ENCODE measurements around the gene LRMDA. TPM values are rescaled to one million over a fixed set of nuclear protein-coding genes. Genes with fewer than 3 reads are reported as not detected.
"Not testable (repeated sequence)": the region's sequence is repeated elsewhere in the genome, so short reads cannot be mapped to it uniquely, and the experiment has no call there.

LRMDA gene
- total RNA-seq, 3 donors from 2014 or later (not counting 1 experiment from before 2014, with no cell fraction given): 1.4 to 2.4 (median 2.1) TPM

DNA sequence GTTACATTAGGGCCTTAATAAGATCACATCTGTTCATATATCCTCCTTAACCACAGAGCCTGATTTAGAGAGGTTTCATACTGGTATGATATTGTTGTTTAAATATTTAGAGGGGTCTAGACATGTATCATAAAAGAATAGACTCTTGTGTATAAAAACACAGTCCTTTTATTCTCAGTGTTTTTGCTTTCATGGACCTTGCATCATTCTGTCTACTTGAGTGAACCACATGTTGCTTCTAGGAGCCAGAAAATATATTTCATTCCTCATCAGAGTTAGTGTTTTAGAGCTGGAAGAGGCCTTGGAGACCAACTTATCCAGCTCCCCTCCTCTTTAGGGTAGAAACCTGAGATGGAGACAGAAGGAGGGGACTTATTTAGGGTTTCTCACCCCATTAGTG, 312.8 kb downstream of the LRMDA start:
- intact Hi-C loops (cut with micrococcal nuclease): no loop called here
- no peak overlapping the region for H3K27ac Mint-ChIP-seq
- peaks cover 6 to 10% of the 10 kb centered on the region in 2 donors for H3K27me3 Mint-ChIP-seq (ENCODE audit: low read depth in 2 of 2)
- no peaks in the 10 kb centered on the region for H3K27me3 ChIP-seq (ENCODE audit: control insufficient read depth, insufficient read depth, low read length)
- H3K9me3 Mint-ChIP-seq: no peaks in the 10 kb centered on the region
- no peak overlapping the region for H3K4me3 ChIP-seq (ENCODE audit: low read length)
- H3K4me1 ChIP-seq (ENCODE audit: control insufficient read depth, insufficient read depth, low read length): no peaks in the 10 kb centered on the region
- H3K4me3 Mint-ChIP-seq: no peak overlapping the region
- ATAC-seq (no peak), DNase-seq (no peak)
- TF ChIP-seq, protein P1, sequence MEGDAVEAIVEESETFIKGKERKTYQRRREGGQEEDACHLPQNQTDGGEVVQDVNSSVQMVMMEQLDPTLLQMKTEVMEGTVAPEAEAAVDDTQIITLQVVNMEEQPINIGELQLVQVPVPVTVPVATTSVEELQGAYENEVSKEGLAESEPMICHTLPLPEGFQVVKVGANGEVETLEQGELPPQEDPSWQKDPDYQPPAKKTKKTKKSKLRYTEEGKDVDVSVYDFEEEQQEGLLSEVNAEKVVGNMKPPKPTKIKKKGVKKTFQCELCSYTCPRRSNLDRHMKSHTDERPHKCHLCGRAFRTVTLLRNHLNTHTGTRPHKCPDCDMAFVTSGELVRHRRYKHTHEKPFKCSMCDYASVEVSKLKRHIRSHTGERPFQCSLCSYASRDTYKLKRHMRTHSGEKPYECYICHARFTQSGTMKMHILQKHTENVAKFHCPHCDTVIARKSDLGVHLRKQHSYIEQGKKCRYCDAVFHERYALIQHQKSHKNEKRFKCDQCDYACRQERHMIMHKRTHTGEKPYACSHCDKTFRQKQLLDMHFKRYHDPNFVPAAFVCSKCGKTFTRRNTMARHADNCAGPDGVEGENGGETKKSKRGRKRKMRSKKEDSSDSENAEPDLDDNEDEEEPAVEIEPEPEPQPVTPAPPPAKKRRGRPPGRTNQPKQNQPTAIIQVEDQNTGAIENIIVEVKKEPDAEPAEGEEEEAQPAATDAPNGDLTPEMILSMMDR (IDR thresholded peaks at IDR 0.05): no peak
- H3K9me3 ChIP-seq (ENCODE audit: control insufficient read depth, insufficient read depth, low read length): no peaks in the 10 kb centered on the region
- no peaks in the 10 kb centered on the region for H3K36me3 ChIP-seq (ENCODE audit: control insufficient read depth, insufficient read depth, low read length)
- H3K27ac ChIP-seq (ENCODE audit: low read length): no peak overlapping the region
- H3K36me3 Mint-ChIP-seq: no peaks in the 10 kb centered on the region
- H3K4me1 Mint-ChIP-seq: no peaks in the 10 kb centered on the region

DNA sequence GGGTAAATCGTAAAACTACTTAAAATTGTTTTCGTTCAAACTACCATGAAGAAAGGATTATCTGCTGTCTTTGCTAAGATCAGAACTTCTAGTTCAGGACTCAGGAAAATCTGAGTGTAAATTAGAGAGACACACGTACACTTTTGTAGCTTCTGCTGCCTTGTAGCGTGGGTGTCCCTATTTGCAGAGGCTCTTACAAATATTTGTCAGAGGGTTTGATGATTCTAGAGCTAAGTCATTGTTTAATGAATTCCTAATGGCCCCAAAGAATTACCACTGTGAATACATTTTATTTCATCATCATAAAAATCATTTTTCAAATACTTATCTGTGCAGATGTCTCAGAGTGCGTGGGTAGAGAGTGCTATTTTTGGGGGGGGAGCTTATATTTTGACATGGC, 314.9 kb downstream of the LRMDA start:
- DNase-seq: no peak
- H3K27me3 Mint-ChIP-seq (ENCODE audit: low read depth in 2 of 2): peaks cover 6 to 10% of the 10 kb centered on the region in 2 donors
- no peaks in the 10 kb centered on the region for H3K27me3 ChIP-seq (ENCODE audit: control insufficient read depth, insufficient read depth, low read length)
- no peaks in the 10 kb centered on the region for H3K36me3 Mint-ChIP-seq
- H3K36me3 ChIP-seq (ENCODE audit: control insufficient read depth, insufficient read depth, low read length): no peaks in the 10 kb centered on the region
- H3K4me3 Mint-ChIP-seq: no peak overlapping the region
- H3K9me3 Mint-ChIP-seq: no peaks in the 10 kb centered on the region
- WGBS (ENCODE audit: insufficient coverage): 90% methylated on average over 5 of the region's 5 CpGs
- no peak overlapping the region for H3K27ac ChIP-seq (ENCODE audit: low read length)
- TF ChIP-seq, protein P1 (IDR thresholded peaks at IDR 0.05): no peak
- no peaks in the 10 kb centered on the region for H3K4me1 Mint-ChIP-seq
- no peaks in the 10 kb centered on the region for H3K4me1 ChIP-seq (ENCODE audit: control insufficient read depth, insufficient read depth, low read length)
- no peak overlapping the region for H3K27ac Mint-ChIP-seq
- no peak for ATAC-seq
- no peak overlapping the region for H3K4me3 ChIP-seq (ENCODE audit: low read length)
- intact Hi-C loops (cut with micrococcal nuclease): no loop called here
- H3K9me3 ChIP-seq (ENCODE audit: control insufficient read depth, insufficient read depth, low read length): no peaks in the 10 kb centered on the region

DNA sequence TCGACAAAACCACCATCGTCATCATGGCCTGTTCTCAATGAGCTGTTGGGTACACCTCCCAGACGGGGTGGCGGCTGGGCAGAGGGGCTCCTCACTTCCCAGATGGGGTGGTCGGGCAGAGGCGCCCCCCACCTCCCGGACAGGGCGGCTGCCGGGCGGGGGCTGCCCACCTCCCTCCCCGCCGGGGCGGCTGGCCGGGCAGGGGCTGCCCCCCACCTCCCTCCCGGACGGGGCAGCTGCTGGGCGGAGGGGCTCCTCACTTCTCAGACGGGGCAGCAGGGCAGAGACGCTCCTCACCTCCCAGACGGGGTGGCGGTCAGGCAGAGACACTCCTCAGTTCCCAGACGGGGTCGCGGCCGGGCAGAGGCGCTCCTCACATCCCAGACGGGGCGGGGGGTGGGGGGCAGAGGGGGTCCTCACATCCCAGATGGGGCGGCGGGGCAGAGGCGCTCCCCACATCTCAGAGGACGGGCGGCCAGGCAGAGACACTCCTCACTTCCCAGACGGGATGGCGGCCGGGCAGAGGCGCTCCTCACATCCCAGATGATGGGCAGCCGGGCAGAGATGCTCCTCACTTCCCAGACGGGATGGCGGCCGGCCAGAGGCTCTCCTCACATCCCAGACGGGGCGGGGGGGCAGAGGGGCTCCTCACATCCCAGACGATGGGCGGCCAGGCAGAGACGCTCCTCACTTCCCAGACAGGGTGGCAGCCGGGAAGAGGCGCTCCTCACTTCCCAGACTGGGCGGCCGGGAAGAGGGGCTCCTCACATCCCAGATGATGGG, 318.9 kb downstream of the LRMDA start:
- H3K4me3 Mint-ChIP-seq; ATAC-seq; DNase-seq; H3K27me3 ChIP-seq (ENCODE audit: control insufficient read depth, insufficient read depth, low read length); H3K9me3 Mint-ChIP-seq; H3K27ac ChIP-seq (ENCODE audit: low read length); H3K4me1 ChIP-seq (ENCODE audit: control insufficient read depth, insufficient read depth, low read length); H3K27ac Mint-ChIP-seq; H3K9me3 ChIP-seq (ENCODE audit: control insufficient read depth, insufficient read depth, low read length); H3K36me3 ChIP-seq (ENCODE audit: control insufficient read depth, insufficient read depth, low read length); H3K4me1 Mint-ChIP-seq; H3K4me3 ChIP-seq (ENCODE audit: low read length); H3K36me3 Mint-ChIP-seq; intact Hi-C loops (cut with micrococcal nuclease): not testable (repeated sequence)
- H3K27me3 Mint-ChIP-seq (ENCODE audit: low read depth in 2 of 2): peaks cover 4 to 14% of the 10 kb centered on the region in 2 donors
- 97% methylated on average over 50 of the region's 50 CpGs for WGBS (ENCODE audit: insufficient coverage)

DNA sequence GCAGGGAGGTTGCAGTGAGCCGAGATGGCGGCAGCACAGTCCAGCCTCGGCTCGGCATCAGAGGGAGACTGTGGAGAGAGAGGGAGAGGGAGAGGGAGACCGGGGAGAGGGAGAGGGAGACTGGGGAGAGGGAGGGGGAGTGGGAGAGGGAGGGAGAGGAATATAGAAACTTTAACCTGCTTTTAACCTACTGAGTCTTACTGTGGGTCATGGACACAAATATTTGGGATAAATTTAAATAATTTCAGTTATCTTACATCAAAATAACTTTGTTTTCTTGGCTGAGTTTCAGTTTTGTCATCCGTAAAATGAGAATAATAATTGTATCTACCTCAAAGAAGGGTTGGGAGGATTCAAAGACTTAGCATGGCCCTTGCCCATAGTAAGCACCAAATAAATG, 319.8 kb downstream of the LRMDA start:
- Histone ChIP-seq H3K36me3 (ENCODE audit: control insufficient read depth, insufficient read depth, low read length) (no peaks in the 10 kb centered on the region), H3K27ac (ENCODE audit: low read length) (no peak overlapping the region), H3K4me1 (ENCODE audit: control insufficient read depth, insufficient read depth, low read length) (no peaks in the 10 kb centered on the region), H3K27me3 (ENCODE audit: control insufficient read depth, insufficient read depth, low read length) (no peaks in the 10 kb centered on the region), H3K4me3 (ENCODE audit: low read length) (no peak overlapping the region), H3K9me3 (ENCODE audit: control insufficient read depth, insufficient read depth, low read length) (no peaks in the 10 kb centered on the region)
- TF ChIP-seq, protein P1 (IDR thresholded peaks at IDR 0.05): no peak
- Mint-ChIP-seq H3K4me3 (no peak overlapping the region), H3K27me3 (ENCODE audit: low read depth in 2 of 2) (peaks cover 4 to 14% of the 10 kb centered on the region in 2 donors), H3K36me3 (no peaks in the 10 kb centered on the region), H3K9me3 (no peaks in the 10 kb centered on the region), H3K4me1 (no peaks in the 10 kb centered on the region), H3K27ac (no peak overlapping the region)
- no CpG with 5 or more reads among the region's 6 CpGs for WGBS (ENCODE audit: insufficient coverage)
- intact Hi-C loops (cut with micrococcal nuclease): no loop called here
- no peak for ATAC-seq
- DNase-seq: no peak

All from natural killer cell (primary cell).